Activated T-helper 1 cell treated with anti-CD3 and anti-CD28 coated beads, Interleukin-2, amount 50 U/mL, for 16 hours (primary cell): Measurements from ENCODE around the gene KLK11.

ENCODE experiments used
- DNase-seq, 2 donors: peaks; one replicate each; pipeline ENCODE4 v3.0.0-alpha.2; 2020; ENCODE audit warnings: low read depth in 1 of 2, low spot score in 1 of 2

Gene KLK11

GRCh38 chr19:51026554-51026831 is at the start of gene KLK11:
TSS of gene KLK11 (minus strand) at chr19:51026616. CDS start at chr19:51025631, 985 bp downstream.
- no peak for DNase-seq

- DNase-seq: no peak
Measured at GRCh38 chr19:51075998-51076397, 49.6 kb upstream of the KLK11 start.

GRCh38 chr19:51071095-51071405 is 44.6 kb upstream of the KLK11 start:
- no peak for DNase-seq

GRCh38 chr19:51070334-51071094 is 44.1 kb upstream of the KLK11 start:
- DNase-seq: no peak

GRCh38 chr19:51066393-51067186 is 40.2 kb upstream of the KLK11 start:
- no peak for DNase-seq

- DNase-seq: no peak
Measured at GRCh38 chr19:51065221-51065960, 39.0 kb upstream of the KLK11 start.

GRCh38 chr19:51064534-51065220 is 38.3 kb upstream of the KLK11 start, which contains the start of gene KLK13:
TSS of gene KLK13 (minus strand) at chr19:51065092. CDS start at chr19:51065067, 25 bp downstream.
- DNase-seq: no peak

- DNase-seq: no peak
Measured at GRCh38 chr19:51063664-51064063, 37.2 kb upstream of the KLK11 start.

GRCh38 chr19:51060973-51061372 is 34.6 kb upstream of the KLK11 start:
- no peak for DNase-seq

- no peak for DNase-seq
Measured at GRCh38 chr19:51060336-51060735, 33.9 kb upstream of the KLK11 start.

GRCh38 chr19:51059715-51060114 is 33.3 kb upstream of the KLK11 start:
- DNase-seq: no peak

GRCh38 chr19:51055866-51056265 is 29.4 kb upstream of the KLK11 start:
- no peak for DNase-seq

GRCh38 chr19:51047031-51047335 is 20.6 kb upstream of the KLK11 start:
- no peak for DNase-seq

- no peak for DNase-seq
Measured at GRCh38 chr19:51044327-51044726, 17.9 kb upstream of the KLK11 start.

- no peak for DNase-seq
Measured at GRCh38 chr19:51043497-51043896, 17.1 kb upstream of the KLK11 start.

GRCh38 chr19:51040151-51040550 is 13.7 kb upstream of the KLK11 start:
- no peak for DNase-seq

- no peak for DNase-seq
Measured at GRCh38 chr19:51036519-51036918, 10.1 kb upstream of the KLK11 start.

GRCh38 chr19:51034704-51035103 is 8.3 kb upstream of the KLK11 start, which contains the start of gene KLK12:
TSS of gene KLK12 (minus strand) at chr19:51035002. CDS start at chr19:51034621, 381 bp downstream.
- DNase-seq: no peak

- no peak for DNase-seq
Measured at GRCh38 chr19:51031880-51032225, 5.4 kb upstream of the KLK11 start.

- DNase-seq: no peak
Measured at GRCh38 chr19:51031220-51031879, 4.9 kb upstream of the KLK11 start.

GRCh38 chr19:51030631-51031030 is 4.2 kb upstream of the KLK11 start:
- no peak for DNase-seq
